ENCODE measurements around the gene DOCK10.

Gene DOCK10

GRCh38 chr2:224776795-224777558, 265.3 kb downstream of the DOCK10 start:
- no peak for DNase-seq (ENCODE audit: low read depth)

DNA sequence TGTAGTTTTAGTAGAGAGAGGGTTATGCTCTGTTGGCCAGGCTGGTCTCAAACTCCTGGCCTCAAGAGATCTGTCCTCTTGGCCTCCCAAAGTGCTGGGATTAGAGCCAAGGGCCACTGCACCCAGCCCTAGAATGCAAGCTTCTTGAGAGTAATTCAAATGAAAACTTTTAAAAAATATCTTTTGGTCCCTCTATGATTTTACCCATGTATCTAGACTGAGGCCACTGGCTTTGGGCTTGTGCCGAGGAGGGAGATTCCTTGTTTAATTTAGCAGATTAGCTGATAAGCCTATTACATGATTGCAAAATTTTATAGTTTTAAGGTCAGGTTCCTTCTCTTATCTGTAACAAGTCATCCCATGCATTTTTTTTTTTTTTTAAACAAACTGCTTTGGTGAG, 266.6 kb downstream of the DOCK10 start:
- DNase-seq (ENCODE audit: low read depth): no peak

GRCh38 chr2:224774735-224775134, 267.5 kb downstream of the DOCK10 start:
- DNase-seq (ENCODE audit: low read depth): no peak

DNA sequence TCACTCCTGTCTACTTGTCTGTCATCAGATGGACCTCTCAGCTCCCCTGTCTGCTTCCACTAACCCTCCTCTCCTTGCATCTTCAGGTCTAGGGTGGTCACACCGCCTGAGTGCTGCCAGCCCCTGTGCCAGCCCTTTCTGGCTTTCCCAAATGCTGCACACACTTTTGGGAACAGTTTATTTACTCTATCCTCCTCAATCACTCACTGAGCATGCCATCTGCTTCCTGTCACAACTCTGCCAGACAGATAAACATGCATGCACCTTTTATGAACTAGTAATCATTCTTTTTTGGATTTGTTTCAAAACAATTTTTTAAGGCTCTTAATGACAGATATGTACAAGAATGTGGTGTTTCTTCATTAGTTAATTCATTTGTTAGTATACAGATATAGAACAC, 269.8 kb downstream of the DOCK10 start:
- DNase-seq (ENCODE audit: low read depth): no peak

GRCh38 chr2:224769489-224769888, 272.8 kb downstream of the DOCK10 start:
- DNase-seq (ENCODE audit: low read depth): no peak

GRCh38 chr2:224764565-224765236, 277.6 kb downstream of the DOCK10 start:
- no peak for DNase-seq (ENCODE audit: low read depth)

GRCh38 chr2:224757934-224758548, 284.2 kb downstream of the DOCK10 start:
- DNase-seq (ENCODE audit: low read depth): no peak

DNA sequence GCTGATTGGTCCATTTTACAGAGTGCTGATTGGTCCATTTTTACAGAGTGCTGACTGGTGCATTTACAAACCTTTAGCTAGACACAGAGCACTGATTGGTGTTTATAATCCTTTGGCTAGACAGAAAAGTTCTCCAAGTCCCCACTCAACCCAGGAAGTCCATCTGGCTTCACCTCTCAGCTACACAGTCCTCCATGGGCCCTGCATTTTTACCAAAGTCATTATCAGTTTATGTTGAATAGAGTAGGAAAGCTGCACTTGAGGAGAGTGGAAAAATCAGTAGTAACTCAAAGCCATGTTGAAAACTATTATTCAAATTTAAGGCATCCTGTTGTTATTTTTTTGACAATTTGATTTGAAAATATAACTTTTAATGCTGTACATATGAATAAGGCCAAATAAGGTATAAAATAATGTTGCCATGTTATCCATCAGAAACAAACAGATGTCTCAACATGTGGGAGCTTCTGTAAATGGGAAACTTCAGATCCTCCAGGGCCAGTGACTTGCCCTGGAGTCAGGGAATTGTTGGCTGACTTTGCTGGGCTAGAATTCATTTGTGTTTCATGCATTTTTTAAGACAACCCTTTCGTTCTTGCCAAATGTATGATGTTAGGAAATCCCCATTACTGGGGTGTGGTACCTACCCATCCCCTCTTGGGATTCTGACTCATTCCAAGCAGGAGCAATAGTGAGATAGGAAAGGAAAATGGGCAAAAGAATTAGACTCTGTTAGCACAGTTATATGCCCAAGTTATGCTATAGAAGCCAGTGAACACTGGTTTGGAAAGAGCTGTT, 288.3 kb downstream of the DOCK10 start:
- no peak for DNase-seq (ENCODE audit: low read depth)

GRCh38 chr2:224751996-224752698, 290.1 kb downstream of the DOCK10 start:
- no peak for DNase-seq (ENCODE audit: low read depth)

GRCh38 chr2:224749136-224749535, 293.1 kb downstream of the DOCK10 start:
- DNase-seq (ENCODE audit: low read depth): no peak

GRCh38 chr2:224747765-224748164, 294.5 kb downstream of the DOCK10 start:
- no peak for DNase-seq (ENCODE audit: low read depth)

DNA sequence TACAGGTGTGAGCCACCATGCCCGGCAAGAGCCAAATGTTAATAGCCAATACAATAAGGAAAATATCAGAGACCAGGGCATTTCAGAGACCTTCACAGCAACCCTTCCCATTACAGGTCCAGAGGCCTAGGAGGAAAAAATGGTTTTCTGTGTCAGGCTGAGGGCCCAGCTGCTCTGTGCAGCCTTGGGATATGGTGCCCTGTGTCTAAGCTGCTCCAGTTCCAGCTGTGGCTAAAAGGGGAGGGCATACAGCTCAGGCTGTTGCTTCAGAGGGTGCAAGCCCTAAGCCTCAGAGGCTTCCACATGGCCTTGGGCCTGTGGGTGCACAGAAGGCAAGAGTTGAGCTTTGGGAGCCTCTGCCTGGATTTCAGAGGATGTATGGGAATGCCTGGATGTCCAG, 306.0 kb downstream of the DOCK10 start:
- no peak for DNase-seq (ENCODE audit: low read depth)

DNA sequence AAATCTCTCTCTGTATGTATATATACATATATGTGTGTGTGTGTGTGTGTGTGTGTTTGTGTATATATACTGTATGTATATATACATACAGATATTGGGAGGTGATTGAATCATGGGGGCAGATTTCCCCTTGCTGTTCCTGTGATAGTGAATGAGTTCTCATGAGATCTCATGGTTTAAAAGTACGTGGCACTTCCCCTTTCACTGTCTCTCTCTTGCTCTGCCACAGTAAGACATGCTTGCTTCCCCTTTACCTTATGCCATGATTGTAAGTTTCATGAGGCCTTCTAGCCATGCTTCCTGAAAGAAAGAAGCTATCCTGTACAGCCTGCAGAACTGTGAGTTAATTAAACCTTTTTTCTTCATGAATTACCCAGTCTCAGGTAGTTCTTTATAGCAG, 307.3 kb downstream of the DOCK10 start:
- no peak for DNase-seq (ENCODE audit: low read depth)

DNA sequence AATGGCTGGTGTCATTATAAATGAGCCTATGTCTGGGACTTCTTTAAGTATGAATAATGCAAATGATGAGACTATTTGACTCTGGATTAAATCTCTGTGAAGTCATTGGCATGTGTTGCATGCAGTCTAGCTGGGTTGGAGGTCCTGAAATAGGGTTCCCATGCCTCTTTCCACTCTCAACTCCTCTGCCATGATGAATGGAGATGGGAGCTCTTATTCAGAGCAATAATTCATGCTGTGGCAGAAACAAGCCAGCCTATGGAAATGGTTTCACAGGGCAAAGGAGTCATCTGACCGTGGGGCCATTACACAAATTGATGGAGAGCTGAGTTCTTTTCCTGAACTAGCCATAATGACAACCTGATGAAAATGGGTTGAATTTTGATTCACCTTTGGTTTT, 310.6 kb downstream of the DOCK10 start:
- no peak for DNase-seq (ENCODE audit: low read depth)

DNA sequence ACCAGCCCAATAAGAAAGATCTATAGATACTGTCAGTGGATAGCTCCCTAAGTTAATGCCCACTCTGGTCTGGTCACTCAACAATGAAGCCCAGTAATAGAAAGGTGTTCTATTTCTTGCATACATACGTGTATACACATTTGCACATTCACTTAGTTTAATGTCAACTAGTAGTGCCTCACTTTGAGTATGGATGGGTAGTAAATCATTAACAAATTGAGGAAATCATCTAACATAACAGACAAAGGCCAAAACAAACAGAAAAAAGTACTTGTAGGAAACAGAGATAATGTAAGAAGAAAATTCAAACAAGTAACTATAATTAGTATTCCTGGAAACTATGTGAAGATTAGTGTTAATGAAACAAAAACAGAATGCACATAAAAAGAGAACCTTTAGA, 312.8 kb downstream of the DOCK10 start:
- DNase-seq (ENCODE audit: low read depth): no peak

GRCh38 chr2:224724331-224724730, 317.9 kb downstream of the DOCK10 start:
- DNase-seq (ENCODE audit: low read depth): no peak

DNA sequence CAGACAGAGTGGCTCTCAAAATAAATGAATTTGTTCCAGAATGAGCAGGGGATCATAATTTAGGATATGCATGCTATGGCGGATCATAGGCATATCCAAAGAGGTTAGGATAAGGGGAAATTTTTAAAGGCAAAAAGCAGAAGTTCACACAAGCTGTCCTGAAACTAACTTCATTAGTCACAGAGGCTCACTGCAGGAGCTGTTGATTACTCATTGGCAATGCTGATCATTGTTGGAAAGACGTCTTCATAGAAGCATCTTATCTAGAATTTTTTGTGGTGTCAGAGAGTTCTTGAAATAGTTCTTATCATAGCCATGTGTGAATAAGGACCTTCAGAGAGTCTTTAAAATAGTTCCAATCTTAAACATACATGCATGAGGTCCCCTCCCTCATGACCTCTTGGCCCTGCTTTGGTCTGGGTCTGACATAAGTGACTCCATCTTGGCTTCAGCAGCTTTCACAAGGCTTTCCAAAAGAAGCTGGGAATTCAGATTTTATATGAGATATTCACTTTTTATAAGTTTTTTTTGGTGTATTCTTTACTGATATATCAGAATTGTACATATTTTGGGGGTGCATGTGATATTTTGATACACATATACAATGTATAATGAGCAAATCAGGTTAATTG, 318.6 kb downstream of the DOCK10 start:
- no peak for DNase-seq (ENCODE audit: low read depth)

GRCh38 chr2:224722770-224723169, 319.5 kb downstream of the DOCK10 start:
- no peak for DNase-seq (ENCODE audit: low read depth)

GRCh38 chr2:224722250-224722649, 320.0 kb downstream of the DOCK10 start:
- no peak for DNase-seq (ENCODE audit: low read depth)

DNA sequence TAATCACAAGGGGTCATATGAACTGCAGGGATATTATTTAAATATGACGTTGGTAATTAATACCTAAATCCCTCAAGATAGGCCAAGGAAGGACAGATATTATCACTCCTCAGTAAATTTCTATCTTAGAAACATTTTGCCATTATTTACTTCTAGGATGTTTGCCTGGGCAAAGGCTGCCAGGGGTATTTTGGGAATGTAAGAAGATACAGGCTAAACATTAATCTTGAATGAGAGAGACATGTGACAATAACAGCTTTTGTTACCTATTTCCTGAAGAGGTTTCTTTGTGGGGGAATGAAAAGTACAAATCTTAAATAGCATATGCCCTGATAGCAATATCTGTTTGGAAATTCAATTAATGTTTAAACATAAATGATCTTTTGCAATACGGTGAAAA, 325.3 kb downstream of the DOCK10 start:
- no peak for DNase-seq (ENCODE audit: low read depth)

DNA sequence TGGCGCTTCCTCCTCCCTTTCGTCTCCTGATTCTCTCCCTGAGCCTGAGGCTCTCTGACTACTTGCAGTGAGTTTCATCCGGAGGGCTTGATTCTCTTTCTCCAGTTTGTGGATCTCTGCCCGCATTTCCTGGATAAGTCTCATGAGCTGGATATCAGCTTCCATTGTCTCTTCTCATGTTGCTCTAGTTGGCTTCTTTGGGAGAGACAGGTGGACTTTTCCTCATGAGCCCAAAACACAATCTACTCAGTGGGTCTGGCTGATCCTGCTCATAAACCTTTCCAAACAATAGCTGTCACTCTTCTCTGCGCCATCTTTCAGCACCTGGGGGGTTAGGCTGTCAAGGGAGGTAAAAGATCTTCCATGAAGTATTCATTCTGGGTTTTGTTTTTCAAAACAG, 326.1 kb downstream of the DOCK10 start, which contains the start of gene CCDC195:
TSS of gene CCDC195 (minus strand) at position 165 of the 400 bp plus-strand sequence. CDS start at position 165, 0 bp downstream.
- no peak for DNase-seq (ENCODE audit: low read depth)
